Heart left ventricle (tissue), 13 donors: ENCODE measurements around the gene ZNF839.

Source experiments
- POLR2A ChIP-seq, 2 donors: fragments of 450-650 bp; IDR thresholded peaks; one replicate each; pipeline ENCODE4 v1.6.1; 2017; ENCODE audit warnings: antibody characterized with exemption in 2 of 2, mild to moderate bottlenecking in 2 of 2, moderate library complexity in 2 of 2
- TF ChIP-seq, protein P1 (sequence below), 12 donors: fragments of 200-600 bp; sonication (generic) in 4 of 12; IDR thresholded peaks; one replicate each; pipeline versions ENCODE4 v1.5.0 to v1.8.0; 2018 to 2022; ENCODE audit warnings: antibody characterized with exemption in 12 of 12, mild to moderate bottlenecking in 5 of 12
- donor health status: ischemic (EF 13 %, LVEDD 7.1; RV severe dilation, severe dysfunction).
- donor health status: DM: no; HTN: yes; CAD: no.
- donor health status: DM: no; HTN: no; CAD: no.
- donor health status: ischemic (EF 25% LVEDD 6.9; RV normal size, moderate dysfunction).
- donor health status: ischemic (EF 25% LVEDD 5.7; RV mildly dilated, moderate dysfunction).
- donor health status: ischemic (EF 35%, LVEDD 5.7; RV mildly dilated, moderate dysfunction).
- donor health status: nonischemic (EF 11% LVEDD 7.7; RV severe dilation, severe dysfunction).
- donor health status: DM: yes; HTN: yes; CAD: no.
- donor health status: PGD.
- donor health status: ischemic (EF 29% LVEDD 5.4; RV normal size, mild dysfunction).
- donor health status: nonischemic (EF 23%, LVEDD 6.1; RV moderate dilation, normal function).

DNA sequence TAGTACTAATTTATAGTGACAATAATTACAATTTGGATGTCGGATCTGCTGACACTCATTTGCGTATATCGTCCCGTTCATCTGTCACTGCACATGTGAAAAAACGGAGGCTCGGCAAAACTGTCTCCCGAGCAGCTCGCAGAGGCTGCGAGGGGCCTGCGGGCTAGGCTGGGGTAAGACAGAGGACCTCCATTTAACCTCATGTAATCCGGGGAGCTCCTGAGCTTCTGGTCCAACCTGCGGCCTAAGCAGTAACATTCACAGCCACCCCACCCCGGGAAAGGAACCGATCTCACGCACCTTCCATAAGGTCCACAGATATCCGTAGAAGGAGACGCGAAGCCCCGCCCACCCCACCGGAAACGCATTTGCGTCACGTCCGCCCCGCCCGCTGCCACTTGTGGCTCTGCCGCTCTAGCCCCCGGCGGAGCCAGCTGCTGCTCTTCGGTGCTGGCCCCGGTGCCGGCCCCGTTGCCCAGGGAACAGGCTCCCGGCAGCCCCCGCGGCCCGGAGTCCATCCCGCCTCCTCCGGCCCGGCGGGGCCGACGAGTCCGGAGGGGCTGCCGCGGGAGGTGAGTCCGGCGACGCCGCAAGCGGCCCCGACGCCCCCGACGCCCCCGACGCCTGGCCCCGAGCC is 43.1 kb downstream of the ZNF839 start, which contains the start of the genes CINP and TECPR2:
- TF ChIP-seq, protein P1, sequence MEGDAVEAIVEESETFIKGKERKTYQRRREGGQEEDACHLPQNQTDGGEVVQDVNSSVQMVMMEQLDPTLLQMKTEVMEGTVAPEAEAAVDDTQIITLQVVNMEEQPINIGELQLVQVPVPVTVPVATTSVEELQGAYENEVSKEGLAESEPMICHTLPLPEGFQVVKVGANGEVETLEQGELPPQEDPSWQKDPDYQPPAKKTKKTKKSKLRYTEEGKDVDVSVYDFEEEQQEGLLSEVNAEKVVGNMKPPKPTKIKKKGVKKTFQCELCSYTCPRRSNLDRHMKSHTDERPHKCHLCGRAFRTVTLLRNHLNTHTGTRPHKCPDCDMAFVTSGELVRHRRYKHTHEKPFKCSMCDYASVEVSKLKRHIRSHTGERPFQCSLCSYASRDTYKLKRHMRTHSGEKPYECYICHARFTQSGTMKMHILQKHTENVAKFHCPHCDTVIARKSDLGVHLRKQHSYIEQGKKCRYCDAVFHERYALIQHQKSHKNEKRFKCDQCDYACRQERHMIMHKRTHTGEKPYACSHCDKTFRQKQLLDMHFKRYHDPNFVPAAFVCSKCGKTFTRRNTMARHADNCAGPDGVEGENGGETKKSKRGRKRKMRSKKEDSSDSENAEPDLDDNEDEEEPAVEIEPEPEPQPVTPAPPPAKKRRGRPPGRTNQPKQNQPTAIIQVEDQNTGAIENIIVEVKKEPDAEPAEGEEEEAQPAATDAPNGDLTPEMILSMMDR (IDR thresholded peaks at IDR 0.05) = no peak
- TF ChIP-seq POLR2A (IDR thresholded peaks at IDR 0.05) = peak; percentile 38 to 89
